Activated T-cell treated with anti-CD3 and anti-CD28 coated beads, Interleukin-2, amount 50 U/mL, for 1 hour (primary cell): ENCODE data around the gene CDC34.

ENCODE experiments used
- DNase-seq: peaks from one replicate; pipeline ENCODE4 v3.0.0-alpha.2; 2020

The CDC34 gene

GRCh38 chr19:543910-544608 lies 12.5 kb downstream of the CDC34 start, which contains the start of gene GZMM:
GZMM (plus strand) TSS chr19:544053; CDS start chr19:544072, 19 bp downstream.
- peak; percentile 79 for DNase-seq

- no peak for DNase-seq
These were observed 15.6 kb downstream of the CDC34 start for GRCh38 chr19:547117-547516.

- no peak for DNase-seq
These were observed 16.5 kb downstream of the CDC34 start for GRCh38 chr19:547836-548720.

- DNase-seq, result no peak
These were observed 17.6 kb downstream of the CDC34 start for GRCh38 chr19:548886-549830.

- DNase-seq, result no peak
These were observed 23.3 kb downstream of the CDC34 start for GRCh38 chr19:554817-555216.

GRCh38 chr19:555474-555808 lies 23.9 kb downstream of the CDC34 start:
- no peak for DNase-seq

- no peak for DNase-seq
These were observed 25.2 kb downstream of the CDC34 start for GRCh38 chr19:556611-557382.

GRCh38 chr19:558770-559439 lies 27.3 kb downstream of the CDC34 start:
- no peak for DNase-seq

GRCh38 chr19:560121-560520 lies 28.6 kb downstream of the CDC34 start:
- no peak for DNase-seq

- no peak for DNase-seq
These were observed 34.8 kb downstream of the CDC34 start for GRCh38 chr19:566403-566802.

- no peak for DNase-seq
These were observed 35.3 kb downstream of the CDC34 start for GRCh38 chr19:566844-567243.

GRCh38 chr19:567296-567900 lies 35.8 kb downstream of the CDC34 start:
- DNase-seq, result no peak

- peak; percentile 20 for DNase-seq
These were observed 38.7 kb downstream of the CDC34 start for GRCh38 chr19:570251-570686.

- DNase-seq, result peak; percentile 52
These were observed 39.5 kb downstream of the CDC34 start for GRCh38 chr19:570937-571565.

- DNase-seq, result no peak
These were observed 40.0 kb downstream of the CDC34 start for GRCh38 chr19:571566-571974.

- peak; percentile 97 for DNase-seq
These were observed 40.7 kb downstream of the CDC34 start, which contains the start of gene BSG for GRCh38 chr19:572140-572742. BSG (plus strand) TSS chr19:572596; CDS start chr19:572635, 39 bp downstream.

GRCh38 chr19:572743-573518 lies 41.4 kb downstream of the CDC34 start:
- no peak for DNase-seq

- DNase-seq, result no peak
These were observed 41.9 kb downstream of the CDC34 start for GRCh38 chr19:573519-573825.
